GM18505 (cell line): Measurements from ENCODE around the gene LRSAM1.

ENCODE experiments used
- ATAC-seq: cut with Tn5 transposase; IDR thresholded peaks from one replicate; pipeline ENCODE4 v1.9.1; 2021; ENCODE audit not compliant: unreplicated experiment
- POLR2A ChIP-seq: IDR thresholded peaks from 4 replicates; pipeline ENCODE4 v1.6.1; 2011; ENCODE audit warnings: borderline replicate concordance; ENCODE audit not compliant: insufficient read depth, insufficient read length; ENCODE audit errors: extremely low read depth

Gene LRSAM1

DNA sequence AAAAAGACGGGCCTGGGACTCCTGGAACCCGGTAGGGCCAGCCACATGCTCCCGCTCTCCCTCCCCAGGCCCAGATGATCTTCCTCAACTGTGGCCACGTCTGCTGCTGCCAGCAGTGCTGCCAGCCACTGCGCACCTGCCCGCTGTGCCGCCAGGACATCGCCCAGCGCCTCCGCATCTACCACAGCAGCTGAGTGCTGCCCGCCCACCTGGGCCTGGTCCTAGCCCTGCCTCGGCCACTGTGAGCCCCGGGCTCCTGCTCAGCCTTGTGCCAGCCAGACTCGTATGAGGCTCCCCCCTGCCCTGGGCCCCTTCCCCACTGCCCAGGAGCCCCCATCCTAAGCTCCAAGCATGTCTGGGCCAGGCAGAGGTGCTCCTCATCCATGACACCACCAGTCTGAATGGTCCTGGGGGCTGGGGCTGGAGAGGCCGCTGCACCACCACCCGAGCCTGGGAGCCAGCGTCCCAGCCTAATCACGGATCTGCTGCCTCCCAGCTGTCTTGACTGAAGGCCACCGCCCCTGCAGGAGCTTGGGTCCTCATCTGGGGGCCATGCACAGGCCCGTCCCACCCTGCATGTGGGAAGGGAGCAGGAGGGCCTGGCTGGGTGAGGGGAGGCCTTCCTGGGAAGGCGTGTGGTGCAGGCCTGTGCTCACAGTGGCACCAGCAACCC lies 51.5 kb downstream of the LRSAM1 start:
- ATAC-seq = no peak
- no peak for TF ChIP-seq POLR2A

DNA sequence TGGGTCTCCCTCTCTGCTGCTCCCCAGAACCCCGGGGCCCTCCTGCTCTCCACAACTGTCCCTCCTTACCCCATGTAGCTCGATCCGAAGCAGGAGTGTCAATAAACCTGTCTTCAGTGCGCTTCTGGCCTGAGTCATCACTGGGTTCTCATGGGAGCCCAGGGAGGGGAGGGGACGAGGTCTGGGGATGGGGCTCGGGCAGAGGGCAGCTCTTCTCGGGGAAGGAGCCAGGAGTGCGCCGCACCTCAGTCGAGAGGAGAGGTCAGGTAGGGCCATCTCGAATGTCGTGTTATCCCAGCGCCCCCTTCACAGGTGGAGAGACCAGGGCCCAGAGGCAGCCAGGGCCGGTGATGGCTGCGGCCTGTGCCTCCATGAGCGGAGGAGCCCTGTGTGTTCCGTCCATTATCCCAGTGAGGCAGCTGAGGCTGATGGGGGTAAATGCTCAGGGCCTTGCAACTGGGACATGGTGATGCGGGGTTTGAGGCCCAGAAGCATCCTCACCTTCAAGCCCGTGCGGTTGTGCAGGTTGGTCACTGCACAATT lies 52.1 kb downstream of the LRSAM1 start:
- no peak for ATAC-seq
- no peak for TF ChIP-seq POLR2A

GRCh38 chr9:127503947-127504886 lies 52.9 kb downstream of the LRSAM1 start:
- no peak for TF ChIP-seq POLR2A
- no peak for ATAC-seq

- no peak for ATAC-seq
- no peak for TF ChIP-seq POLR2A
Observed at GRCh38 chr9:127504887-127505251, 53.6 kb downstream of the LRSAM1 start.

DNA sequence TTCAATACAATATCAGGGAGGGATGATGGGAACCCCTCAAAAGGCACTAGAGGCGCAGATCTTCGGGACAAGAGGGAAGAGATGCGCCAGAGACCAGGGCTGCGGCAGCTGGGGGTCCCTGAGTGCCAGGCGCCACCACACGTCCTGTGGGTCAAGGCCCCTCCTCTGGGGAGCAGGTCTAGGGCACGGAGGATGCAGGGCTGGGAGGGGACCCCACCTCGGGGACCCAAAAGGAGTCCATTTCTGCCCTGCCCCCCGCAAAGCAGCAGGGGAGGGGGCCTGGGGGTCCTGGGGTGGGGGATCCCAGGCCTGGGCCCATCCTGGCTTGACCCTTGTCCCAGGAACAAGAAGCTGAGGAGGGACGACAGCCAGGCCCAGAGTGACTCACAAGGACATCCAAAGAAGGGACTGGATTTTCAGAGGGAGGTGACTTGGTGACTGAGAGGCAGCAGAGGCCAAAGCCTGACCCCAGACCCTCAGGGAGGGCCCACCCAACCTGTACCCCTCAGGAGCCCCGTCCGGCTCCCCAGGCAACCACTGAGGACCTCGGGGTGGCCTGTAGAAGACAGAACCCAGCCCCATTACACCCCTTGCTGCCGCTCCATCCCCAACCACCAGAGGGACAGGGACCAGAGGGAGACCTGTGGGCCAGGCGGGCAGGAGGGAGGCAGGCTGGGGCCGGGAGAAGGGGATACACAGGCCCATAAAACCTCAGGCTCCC lies 54.2 kb downstream of the LRSAM1 start:
- ATAC-seq = no peak
- TF ChIP-seq POLR2A = no peak

DNA sequence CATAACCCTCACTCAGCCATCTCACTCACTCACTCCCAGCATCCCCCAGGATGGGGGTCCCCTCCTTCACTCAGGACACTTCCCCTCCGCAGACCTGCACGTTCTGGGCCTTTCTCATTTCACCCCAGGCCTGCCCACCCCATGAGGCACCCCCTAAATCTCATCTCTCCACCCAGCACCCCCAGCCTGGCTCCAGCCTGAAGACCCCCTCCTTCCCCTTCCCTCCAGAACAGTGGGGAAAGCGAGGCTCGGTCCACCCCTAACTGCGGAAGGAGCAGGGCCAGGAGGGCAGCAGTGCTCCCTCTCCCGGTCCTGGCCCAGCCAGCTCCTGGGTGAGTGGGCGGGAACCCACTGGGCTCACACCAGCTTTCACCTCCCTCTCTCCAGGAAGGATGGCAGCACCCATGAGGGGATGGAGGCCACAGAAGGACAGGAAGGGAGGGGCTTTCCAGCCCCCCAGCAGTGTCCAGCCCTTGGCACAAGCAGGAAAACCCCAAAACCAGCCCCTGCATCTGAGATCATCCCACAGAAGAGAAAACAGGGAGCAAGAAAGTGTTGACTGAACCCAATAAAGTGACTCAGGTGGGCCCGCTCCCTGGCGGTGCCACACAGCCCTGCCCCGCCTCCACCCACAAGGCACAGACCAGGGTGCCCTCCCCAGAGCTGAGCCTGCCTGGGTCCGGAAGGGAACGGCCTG lies 55.0 kb downstream of the LRSAM1 start:
- no peak for TF ChIP-seq POLR2A
- no peak for ATAC-seq

GRCh38 chr9:127506814-127507750 lies 55.8 kb downstream of the LRSAM1 start:
- no peak for ATAC-seq
- no peak for TF ChIP-seq POLR2A

- ATAC-seq = no peak
- TF ChIP-seq POLR2A = no peak
Observed at GRCh38 chr9:127507751-127508648, 56.7 kb downstream of the LRSAM1 start.

- ATAC-seq = no peak
- no peak for TF ChIP-seq POLR2A
Observed at GRCh38 chr9:127508901-127509260, 57.6 kb downstream of the LRSAM1 start.

- TF ChIP-seq POLR2A = no peak
Observed at GRCh38 chr9:127509261-127509954, 58.1 kb downstream of the LRSAM1 start.

More at GRCh38 chr9:127509261-127509954, 58.1 kb downstream of the LRSAM1 start:
- no peak for ATAC-seq
